GM12874 (cell line): ENCODE data around the gene CCDC18.

Source experiments
- TF ChIP-seq, protein P1 (sequence below): IDR thresholded peaks from 2 replicates; pipeline ENCODE4 v1.5.1; 2011; ENCODE audit warnings: low read depth, mild to moderate bottlenecking, control low read depth, low read length, moderate library complexity; ENCODE audit not compliant: insufficient read depth

The CCDC18 gene

DNA sequence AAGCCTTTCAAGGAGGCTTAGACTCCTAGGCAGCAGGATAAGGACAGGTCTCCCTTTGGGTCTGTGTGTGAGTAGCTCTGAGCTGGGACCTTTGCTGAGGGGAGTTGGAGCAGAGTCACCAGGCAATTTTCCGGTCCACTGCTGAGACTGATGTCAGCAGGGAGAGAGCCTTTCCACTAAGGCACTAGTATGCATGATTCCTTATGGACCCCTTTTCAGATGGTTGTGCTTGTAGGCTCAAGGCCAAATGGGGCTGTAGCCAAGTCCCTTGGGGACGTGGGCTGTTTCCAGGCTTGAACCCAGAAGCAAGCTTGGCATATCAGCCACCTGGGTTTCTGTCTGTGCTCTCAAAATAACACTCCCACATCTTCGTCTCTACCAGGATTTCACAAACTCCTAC, 73.0 kb downstream of the CCDC18 start:
- TF ChIP-seq, protein P1, sequence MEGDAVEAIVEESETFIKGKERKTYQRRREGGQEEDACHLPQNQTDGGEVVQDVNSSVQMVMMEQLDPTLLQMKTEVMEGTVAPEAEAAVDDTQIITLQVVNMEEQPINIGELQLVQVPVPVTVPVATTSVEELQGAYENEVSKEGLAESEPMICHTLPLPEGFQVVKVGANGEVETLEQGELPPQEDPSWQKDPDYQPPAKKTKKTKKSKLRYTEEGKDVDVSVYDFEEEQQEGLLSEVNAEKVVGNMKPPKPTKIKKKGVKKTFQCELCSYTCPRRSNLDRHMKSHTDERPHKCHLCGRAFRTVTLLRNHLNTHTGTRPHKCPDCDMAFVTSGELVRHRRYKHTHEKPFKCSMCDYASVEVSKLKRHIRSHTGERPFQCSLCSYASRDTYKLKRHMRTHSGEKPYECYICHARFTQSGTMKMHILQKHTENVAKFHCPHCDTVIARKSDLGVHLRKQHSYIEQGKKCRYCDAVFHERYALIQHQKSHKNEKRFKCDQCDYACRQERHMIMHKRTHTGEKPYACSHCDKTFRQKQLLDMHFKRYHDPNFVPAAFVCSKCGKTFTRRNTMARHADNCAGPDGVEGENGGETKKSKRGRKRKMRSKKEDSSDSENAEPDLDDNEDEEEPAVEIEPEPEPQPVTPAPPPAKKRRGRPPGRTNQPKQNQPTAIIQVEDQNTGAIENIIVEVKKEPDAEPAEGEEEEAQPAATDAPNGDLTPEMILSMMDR, result no peak

DNA sequence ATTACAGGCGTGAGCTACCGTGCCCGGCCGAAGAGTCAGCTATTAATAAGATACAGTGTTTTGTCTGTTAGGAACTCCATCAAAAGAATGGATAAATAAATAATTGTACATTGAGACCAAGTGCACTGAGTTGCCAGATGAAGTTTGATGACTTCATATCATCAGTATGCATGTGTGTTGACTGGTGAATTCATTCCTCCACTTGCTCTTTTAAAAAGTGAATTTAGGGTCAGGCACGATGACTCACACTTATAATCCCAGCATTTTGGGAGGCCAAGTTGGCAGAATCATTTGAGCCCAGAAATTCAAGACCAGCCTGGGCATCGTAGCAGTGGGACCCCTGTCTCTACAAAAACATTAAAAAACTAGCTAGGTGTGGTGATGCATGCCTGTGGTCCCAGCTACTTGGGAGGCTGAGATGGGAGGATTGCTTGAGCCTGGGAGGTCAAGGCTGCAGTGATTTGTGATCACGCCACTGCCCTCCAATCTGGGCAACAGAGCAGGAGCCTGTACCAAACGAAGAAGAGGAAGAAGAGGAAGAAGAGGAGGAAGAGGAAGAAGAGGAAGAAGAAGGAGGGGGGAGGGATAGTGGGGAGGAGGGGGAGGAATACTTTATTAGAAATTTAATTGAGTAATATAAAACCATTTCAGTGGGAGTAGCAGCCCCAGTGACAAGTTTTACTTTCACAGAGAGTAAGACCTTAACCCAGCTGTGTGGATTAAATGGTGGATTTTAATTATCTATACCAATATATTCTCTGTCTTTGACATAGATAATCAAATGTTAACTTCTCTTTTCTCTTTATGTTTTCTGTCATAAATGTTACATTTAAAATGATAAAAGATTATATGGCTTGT, 74.9 kb downstream of the CCDC18 start:
- TF ChIP-seq, protein P1, result no peak

DNA sequence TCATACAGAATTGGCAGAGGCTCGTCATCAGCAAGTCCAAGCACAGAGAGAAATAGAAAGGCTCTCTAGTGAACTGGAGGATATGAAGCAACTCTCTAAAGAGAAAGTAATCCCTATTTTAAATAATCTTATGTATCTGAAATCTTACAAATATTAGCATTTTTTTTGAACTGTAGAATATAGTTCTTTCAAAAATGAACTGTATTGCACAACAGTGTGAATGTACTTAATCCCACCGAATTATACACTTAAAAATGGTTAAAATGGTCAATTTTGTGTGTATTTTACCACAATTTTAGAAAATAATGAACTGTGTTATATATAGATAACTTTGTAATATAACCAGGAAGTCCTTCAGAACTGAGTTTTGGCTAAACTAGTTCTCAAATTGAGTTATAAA, 75.9 kb downstream of the CCDC18 start:
- TF ChIP-seq, protein P1, result no peak

DNA sequence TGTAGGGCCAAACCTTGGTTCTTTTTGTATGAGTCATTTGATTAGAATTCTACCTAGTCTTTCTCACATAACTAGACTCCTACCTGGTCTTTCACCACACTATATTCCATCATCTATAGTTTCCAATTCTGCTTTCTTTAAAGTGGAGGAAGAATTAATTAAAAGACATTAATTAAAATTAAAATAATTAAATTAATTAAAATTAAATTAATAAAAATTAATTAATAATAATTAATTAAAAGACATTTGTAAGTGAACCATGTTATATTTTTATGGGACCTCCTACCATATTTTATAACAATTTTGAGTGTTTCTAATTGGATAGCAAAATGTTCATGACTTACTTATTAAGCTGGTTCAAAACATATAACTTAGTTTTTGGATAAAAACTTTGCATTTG, 77.4 kb downstream of the CCDC18 start:
- TF ChIP-seq, protein P1, result no peak

DNA sequence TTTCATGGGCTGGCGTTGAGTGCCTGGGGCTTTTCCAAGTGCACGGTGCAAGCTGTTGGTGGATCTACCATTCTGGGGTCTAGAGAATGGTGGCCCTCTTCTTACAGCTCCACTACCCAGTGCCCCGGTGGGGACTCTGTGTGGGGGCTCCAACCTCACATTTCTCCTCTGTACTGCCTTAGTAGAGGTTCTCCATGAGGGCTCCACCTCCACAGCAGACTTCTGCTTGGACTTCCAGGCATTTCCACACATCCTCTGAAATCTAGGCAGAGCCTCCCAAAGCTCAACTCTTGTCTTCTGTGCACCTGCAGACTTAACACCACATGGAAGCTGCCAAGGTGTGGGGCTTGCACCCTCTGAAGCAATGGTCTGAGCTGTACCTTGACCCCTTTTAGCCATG, 82.1 kb downstream of the CCDC18 start:
- TF ChIP-seq, protein P1, result no peak

DNA sequence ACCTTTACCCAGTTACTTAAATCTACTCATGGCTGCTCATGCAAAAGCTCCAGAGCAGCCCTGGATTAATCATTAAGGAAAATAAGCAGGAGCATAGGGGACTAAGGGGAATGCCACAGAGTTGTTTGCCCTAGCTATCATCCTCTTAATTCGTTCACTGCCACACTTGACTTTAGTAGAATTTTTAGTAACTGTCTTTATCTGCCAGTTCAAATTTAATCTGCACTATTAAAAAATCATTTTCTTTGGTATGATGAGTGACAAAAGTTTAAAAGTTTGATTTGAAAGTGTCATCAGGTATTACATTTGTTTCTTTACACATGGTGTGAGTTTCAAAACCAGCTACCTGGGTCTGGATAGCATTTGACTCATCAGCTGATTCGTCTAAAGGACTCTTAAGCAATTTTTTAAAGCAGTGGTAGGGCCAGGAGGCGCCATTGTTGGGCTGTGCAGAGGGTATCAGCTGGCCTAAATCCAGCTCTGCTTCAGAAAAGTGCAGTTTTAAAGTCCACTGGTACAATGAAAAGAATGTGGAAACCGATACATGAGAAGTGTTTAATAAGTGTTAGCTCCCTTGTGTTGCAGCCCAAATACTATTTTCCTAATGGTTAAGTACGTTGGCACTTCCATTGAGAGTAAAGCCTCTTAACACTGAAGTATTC, 95.2 kb downstream of the CCDC18 start:
- TF ChIP-seq, protein P1, result no peak

DNA sequence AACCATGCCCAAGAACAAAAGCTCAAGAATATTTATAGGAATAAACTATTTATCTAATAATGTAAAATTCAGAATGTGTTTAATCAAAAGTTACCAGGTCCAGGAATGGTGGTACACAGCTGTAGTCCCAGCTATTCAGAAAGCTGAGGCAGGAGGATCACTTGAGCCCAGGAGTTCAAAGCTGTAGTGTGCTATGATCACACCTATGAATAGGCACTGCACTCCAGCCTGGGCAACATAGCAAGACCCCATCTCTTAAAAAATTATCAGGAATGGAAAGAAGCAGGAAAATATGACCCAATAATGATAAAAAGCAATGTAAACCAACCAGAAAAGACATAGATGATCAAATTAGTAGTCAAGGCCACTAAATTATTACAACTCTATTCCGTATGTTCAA, 103.0 kb downstream of the CCDC18 start:
- TF ChIP-seq, protein P1, result no peak
